NCI-H345 treated with DMSO at 0.1 percent for 48 hours (cell line): ENCODE data around the gene EAPP.
"Not testable (repeated sequence)": the region's sequence is repeated elsewhere in the genome, so short reads cannot be mapped to it uniquely, and the experiment has no call there.

Experiments used
- DNase-seq: peaks from one replicate; lab custom pipeline; 2025; ENCODE audit not compliant: unreplicated experiment; lab: John Stamatoyannopoulos, UW

Gene EAPP

DNA sequence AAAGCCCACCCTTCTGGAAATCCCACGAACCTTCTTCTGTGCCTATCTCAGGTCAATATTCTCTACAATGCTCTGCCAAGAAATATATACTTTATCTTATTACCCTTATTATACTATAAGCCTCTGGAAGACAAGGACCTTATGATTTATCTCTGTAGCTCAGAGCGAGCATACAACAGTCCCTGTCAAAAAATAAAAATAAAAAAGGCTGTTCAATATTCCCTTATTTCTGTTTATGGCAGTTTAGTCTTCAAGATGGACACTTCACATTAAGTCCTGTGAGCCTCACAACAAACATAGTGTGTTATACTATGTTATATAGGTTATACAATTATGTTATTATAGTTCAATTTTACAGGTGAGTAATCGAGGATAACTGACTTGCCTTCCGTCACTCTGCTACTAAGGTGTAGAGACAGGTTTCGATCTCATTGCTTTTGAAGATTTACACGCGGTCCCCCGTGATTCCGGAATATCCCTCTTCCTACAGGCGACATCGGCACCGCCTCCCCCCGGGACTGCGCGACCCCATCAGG lies 562 bp downstream of the EAPP start:
- DNase-seq = no peak

DNA sequence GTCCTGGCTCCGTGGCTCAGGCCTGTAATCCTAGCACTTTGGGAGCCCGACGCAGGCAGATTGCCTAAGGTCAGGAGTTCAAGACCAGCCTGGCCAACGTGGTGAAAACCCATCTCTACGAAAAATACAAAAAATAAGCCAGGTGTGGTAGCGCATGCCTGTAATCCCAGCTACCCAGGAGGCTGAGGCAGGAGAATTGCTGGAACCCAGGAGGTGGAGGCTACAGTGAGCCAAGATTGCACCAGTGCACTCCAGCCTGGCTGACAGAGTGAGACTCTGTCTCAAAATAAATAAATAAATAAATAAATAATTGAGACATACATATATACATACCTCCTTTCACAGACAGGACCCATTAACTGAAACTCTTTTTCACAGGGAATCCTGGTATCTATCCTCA lies 1.4 kb downstream of the EAPP start:
- DNase-seq = not testable (repeated sequence)

DNA sequence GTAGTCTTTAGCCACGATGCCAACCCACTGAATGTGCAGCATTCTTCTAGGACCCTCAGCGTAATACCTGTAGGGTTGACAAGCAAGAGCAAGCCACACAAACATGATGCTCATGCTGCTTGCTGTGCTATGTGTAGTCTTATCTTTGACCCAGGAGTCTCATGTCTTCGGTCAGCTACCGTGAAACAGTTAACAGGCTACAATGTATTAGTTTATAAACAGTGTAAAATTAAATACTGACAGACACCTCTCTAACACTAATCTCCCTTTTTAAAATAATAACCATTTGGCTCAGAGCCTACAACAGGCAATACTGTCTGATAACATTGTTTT lies 1.9 kb downstream of the EAPP start:
- DNase-seq = no peak

DNA sequence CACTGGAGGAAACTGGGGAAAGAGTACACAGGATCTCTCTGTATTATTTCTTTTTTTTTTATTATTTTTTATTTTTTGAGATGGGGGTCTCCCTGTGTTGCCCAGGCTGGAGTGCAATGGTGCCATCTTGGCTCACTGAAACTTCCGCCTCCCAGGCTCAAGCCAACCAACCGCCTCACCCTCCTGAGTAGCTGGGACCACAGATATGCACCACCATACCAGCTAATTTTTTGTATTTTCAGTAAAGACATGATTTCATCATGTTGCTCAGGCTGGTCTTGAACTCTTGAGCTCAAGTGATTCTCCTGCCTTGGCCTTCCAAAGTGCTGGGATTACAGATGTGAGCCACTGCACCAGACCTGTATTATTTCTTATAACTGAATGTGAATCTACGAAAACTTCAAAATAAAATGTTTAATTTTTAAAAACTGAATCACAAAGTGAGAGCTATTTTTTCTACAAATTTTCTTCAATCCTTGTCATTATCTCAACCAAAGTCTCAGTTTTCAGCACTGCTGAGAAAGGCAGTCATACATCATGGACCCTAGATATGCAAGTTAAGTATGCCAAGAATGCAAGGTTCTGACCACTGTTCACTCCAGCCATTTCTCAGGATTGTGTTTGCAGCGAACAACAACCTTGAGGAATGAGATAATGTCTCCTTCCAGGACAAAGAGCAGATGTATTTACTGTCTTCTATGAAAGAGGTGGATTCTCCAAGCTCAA lies 2.4 kb downstream of the EAPP start:
- no peak for DNase-seq

DNA sequence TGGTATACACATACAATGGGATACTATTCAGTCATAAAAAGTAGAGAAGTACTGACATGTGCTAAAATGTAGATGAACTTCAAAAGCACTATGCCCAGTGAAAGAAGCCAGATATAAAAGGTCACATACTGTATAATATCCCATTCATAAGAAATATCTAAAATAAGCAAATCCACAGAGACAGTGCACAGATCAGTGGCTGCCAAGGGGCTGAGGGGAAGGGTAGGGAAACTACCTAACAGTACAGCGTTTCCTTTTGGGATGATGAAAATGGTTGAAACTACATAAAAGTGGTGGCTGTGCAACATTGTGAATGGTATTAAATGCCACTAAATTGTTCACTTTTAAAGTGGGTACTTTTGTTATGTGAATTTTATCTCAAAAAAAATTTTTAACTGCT lies 11.9 kb downstream of the EAPP start:
- DNase-seq = no peak

DNA sequence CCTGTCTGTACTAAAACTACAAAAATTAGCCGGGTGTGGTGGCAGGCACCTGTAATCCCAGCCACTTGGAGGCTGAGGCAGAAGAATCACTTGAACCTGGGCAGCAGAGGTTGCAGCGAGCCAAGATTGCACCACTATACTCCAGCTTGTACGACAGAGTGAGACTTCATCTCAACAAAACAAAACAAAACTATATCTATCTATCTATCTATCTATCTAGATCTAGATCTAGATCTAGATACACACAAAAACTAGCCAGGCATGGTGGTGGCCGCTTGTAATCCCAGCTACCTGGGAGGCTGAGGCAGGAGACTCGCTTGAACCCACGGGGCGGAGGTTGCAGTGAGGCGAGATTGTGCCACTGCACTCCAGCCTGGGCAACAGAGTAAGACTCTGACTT lies 15.3 kb downstream of the EAPP start:
- DNase-seq = not testable (repeated sequence)

DNA sequence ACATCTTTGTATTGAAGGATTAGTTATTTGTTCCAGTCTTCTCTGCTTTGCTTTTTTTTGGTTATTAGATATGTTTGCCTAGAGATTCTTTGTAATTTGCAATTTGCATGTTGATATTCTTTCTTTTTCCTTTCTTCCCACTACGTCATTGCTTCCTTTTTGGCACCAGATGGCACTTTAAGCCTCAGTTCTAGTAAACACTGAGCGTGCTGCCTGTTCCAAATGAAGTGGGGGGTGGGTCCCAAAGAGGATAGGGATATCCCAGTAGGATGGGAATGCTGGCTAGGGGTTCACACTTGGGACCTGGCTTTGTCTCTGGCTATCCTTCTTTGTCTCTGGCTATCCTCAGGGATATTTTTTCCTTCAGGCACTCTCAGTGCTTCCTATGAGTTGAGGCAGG lies 17.0 kb downstream of the EAPP start:
- DNase-seq = no peak

DNA sequence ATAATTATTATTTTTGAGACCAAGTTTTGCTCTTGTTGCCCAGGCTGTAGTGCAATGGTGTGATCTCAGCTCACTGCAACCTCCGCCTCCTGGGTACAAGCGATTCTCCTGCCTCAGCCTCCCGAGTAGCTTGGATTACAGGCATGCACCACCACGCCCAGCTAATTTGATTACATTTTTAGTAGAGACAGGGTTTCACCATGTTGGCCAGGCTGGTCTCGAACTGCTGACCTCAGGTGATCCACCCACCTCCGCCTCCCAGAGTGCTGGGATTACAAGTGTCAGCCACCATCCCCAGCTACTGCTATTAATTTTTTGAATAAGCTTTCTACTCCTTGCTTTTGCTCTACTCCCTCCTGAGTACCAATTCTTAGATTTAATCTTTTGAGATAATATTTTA lies 18.4 kb downstream of the EAPP start:
- not testable (repeated sequence) for DNase-seq

DNA sequence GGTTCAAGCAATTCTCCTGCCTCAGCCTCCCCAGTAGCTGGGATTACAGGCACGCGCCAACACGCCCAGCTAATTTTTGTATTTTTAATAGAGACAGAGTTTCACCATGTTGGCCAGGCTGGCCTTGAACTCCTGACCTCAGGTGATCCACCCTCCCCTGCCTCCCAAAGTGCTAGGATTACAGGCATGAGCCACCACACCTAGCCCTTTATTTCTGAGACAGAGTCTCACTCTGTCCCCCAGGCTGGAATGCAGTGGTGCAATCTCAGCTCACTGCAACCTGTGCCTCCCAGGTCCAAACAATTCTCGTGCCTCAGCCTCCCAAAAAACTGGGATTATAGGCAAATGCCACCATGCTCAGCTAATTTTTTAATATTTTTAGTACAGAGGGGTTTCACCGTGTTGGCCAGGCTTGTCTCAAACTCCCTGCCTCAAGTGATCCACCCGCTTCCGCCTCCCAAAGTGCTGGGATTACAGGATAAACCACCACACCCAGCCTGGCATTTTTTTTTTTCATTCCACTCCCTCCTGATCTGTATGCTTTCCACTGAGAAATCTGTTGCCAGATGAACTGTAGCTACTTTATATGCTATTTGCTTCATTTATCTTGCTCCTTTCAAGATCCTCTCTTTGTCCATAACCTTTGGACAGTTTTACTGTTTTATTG lies 19.1 kb downstream of the EAPP start:
- DNase-seq = not testable (repeated sequence)

DNA sequence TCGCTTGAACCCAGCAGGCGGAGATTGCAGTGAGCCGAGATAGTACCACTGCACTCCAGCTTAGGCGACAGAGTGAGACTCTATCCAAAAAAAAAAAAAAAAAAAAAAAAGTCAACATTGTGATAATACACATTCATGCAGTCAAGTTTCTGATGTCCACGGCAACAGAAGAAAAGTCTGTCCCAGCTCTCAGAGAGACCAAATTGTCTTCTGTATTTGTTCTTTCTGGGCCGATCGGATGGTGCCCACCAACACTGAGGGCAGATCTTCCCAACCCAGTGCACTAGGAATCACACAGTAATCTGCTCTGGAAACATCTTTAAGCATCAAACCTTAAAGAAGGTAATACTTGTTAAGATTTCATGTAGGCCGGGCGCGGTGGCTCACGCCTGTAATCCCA lies 31.6 kb downstream of the EAPP start:
- DNase-seq = no peak

DNA sequence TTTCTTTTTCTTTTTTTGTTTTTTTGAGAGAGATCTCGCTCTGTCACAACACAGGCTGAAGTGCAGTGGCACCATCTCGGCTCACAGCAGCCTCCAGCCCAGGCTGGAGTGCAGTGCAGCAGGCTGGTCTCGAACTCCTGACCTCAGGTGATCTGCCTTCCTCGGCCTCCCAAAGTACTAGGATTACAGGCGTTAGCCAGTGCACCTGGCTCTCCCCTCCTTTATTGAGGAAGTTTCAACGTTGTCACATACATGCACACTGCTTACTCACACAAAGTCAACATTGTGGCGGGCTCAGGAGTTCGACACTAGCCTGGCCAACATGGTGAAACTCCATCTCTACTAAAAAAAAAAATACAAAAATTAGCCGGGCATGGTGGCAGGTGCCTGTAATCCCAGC lies 32.0 kb downstream of the EAPP start:
- no peak for DNase-seq

DNA sequence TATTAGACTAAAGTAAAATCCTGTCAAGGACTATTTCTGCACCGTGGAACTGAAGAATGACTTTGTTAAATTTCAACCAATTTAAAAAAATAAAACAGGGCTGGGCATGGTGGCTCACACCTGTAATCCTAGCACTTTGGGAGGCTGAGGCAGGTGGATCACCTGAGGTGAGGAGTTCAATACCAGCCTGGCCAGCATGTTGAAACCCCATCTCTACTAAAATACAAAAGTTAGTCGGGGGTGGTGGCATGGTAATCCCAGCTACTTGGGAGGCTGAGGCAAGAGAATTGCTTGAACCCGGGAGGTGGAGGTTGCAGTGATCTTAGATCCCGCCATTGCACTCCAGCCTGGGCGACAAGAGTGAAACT lies 34.4 kb downstream of the EAPP start:
- DNase-seq = not testable (repeated sequence)

DNA sequence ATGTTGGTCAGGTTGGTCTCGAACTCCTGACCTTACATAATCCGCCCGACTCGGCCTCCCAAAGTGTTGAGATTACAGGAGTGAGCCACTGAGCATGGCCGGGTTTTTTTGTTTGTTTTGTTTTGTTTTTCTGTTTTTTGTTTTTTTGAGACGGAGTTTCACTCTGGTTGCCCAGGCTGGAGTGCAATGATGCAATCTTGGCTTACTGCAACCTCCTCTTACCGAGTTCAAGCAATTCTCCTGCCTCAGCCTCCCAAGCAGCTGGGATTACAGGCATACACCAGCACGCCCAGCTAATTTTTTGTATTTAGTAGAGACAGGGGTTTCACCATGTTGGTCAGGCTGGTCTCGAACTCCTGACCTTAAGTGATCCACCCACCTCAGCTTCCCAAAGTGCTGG lies 35.5 kb downstream of the EAPP start:
- DNase-seq = not testable (repeated sequence)

DNA sequence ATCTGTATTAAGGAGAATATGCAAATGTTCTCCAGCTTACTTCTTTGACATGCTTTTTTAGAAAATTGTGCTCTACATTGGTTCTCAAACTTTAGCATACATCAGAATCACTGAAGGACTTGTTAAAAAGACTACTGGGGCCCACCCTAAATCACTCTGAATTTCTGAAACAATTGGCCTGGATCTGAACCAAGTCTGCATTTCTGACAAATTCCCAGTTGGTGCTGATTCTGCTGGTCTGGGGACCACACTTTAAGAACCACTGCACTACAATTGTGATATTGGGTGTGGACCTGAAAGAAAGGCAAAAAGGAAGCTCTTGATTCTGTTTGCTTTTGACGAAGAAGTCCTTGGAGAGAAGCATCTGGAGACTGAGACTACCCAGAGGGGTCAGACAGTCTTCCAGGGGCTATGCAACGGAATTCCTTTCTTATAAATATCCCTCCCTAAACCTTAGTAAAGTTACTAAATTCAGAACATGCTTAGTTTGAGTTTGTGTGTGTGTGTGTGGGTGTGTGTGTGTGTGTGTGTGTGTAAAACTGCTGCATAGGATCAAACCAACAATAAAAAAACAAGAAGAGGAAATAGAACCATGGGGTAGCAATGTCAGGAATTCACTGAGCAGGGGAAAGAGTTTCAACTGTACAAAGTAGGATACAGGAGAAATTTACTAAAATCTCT lies 36.8 kb downstream of the EAPP start:
- no peak for DNase-seq

DNA sequence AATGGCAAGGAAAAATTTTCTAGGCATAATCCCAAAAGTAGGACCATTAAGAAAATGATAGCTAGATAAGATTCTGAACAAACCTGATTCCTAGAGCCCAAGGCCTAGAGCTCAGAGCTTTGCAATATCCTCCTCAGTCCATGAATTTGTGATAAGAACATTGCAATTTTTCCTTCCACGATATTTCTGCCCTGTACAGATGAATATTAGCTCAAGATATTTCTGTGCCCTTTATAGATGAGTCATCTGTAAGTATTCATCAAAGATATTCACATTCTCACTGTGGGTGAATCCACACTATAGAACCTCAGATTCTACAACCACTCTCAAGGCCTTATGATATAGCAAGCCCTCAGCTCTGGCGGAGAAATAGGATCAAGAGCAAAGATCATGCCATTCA lies 37.5 kb downstream of the EAPP start:
- DNase-seq = no peak

DNA sequence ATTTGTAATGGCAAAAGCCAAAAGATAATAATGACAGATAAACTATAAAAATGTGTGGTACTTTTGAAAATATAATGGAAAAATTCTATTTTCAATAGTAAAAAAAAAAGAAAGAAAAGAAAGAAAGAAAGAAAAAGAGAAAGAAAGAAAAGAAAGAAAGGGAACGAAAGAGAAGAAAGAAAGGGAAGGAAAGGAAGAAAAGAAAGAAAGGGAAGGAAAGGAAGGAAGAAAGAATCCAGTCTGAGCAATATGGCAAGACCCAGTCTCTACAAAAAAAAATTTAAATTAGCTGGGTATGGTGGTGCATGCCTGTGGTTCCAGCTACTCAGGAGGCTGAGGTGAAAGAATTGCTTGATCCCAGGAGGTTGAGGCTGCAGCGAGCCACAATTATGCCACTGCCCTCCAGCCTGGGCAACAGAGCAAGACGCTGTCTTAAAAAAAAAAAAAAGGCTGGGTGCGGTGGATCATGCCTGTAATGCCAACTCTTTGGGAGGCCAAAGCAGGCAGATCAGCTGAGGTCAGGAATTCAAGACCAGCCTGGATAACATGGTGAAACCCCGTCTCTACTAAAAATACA lies 38.4 kb downstream of the EAPP start:
- DNase-seq = no peak

DNA sequence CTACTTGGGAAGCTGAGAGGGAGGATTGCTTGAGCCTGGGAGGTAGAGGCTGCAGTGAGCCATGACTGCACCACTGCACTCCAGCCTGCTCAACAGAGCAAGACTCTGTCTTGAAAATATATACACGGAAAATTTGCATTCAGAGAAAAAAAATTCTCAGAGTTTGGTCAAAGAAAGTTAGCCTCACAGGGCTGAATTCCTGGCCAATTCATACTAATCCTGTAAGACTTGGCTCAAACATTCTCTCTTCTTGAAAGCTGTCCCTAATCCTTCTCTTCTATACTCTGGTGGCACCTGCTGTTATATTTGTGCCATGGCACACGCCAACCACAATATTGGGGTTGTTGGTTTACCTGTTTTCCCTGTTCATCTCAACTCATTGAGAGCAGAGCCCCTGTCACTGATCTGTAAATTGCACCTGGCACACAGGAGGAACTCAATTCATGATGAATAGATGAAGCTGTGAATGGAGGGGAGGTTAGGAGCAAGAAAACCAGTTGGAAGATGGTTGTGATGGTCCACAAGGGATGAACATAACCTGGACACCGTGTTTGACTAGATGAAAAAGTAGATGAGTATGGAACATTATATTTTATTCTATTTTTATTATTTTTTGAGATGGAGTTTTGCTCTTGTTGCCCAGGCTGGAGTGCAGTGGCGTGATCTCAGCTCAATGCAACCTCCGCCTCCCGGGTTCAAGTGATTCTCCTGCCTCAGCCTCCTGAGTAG lies 40.7 kb downstream of the EAPP start:
- DNase-seq = peak; percentile 36

DNA sequence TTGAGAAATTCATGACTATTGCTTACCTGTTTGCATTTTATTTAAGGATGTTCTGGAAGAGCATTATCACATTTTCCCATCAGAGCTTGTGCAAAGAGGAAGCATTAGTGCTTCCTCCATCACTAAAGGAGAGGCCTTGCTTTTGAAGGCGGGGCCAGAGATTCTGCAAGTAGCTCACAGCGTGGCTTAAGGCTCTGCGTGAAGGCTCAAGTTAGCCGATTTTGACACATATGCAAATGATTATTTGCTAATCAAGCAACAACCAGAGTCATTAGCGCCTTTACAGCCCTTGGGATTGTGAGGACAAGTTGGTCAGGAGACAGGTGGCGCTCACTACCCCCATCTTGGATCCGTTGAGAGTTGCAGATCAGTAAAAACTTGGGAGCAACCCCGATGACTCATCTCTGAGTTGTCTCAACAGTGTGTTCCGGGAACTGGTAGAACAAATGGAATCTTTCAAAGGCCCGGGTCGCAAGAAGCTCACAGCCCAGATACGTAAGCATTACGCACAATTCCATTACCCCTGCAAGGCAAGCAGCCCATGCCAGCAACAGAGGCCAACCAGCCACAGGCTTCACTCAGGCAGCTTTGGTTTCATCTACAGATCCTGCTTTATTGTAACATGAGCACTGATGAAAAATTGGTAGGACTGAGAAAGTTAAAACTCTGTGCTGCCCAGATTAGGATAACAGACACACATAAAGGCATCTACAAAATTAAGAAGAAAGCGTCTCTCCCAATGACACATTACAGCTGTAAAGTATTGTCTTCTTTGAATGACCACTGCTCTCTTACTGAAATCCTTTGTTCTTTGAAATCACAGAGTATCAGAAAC lies 42.6 kb downstream of the EAPP start:
- no peak for DNase-seq

DNA sequence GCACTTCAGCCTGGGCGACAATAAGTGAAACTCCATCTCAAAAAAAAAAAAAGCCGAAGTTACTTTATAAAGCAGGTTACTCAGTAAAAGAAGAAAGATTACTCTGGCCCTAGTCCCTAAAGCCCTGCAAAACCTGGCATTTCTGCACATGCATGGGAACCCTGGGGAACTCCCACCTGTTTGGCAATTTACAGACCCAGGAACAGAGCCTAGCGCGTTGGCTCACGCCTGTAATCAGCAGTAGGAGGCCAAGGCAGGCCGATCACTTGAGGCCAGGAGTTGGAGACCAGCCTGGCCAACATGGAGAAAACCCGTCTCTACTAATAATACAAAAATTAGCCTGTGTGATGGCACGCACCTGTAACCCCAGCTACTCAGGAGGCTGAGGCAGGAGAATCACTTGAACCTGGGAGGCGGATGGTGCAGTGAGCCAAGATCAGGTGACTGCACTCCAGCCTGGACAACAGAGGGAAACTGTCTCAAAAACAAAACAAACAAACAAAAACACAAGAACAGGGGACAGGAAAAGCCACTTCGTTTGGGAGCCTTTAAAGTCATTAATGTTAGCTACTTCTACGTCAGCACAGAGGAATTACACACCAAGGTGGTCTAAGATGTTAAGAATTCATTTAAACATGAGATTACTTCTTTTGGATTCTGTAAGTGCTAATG lies 43.4 kb downstream of the EAPP start:
- no peak for DNase-seq

DNA sequence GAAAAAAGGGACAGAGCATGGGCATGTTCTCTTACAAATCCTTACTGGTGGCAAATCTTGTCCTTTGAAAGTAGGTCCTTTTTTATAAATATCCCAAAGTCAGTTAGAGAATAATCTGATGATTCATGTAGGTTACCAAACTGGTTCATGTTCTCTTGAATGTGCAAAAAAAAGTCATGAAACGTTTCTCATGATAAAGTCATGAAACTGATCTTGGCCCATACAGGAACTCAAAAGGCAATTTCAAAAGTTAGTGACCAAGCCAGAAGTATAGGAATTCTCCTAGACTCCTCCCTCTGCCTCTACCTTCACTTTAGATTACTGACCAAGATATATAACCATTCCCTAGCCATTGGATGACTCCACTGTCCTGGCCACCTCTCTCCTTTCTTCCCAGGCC lies 50.2 kb downstream of the EAPP start:
- no peak for DNase-seq
